K562 (cell line): ENCODE data around the gene CCNYL1. TPM values are rescaled to one million over a fixed set of nuclear protein-coding genes. Genes with fewer than 3 reads are reported as not detected.

Experiments
- ARHGAP35 ChIP-seq: fragments of 450-650 bp; IDR thresholded peaks from 2 replicates; pipeline ENCODE4 v1.6.1; 2018; ENCODE audit not compliant: partially characterized antibody
- CBFA2T3 ChIP-seq: fragments of 450-650 bp; IDR thresholded peaks from 2 replicates; pipeline ENCODE4 v1.6.1; 2017
- CCAR2 ChIP-seq: fragments of 200-400 bp; formaldehyde crosslinking; IDR thresholded peaks from 2 replicates; pipeline ENCODE4 v1.6.1; 2017; ENCODE audit warnings: mild to moderate bottlenecking, low read depth, low read length
- CREBBP ChIP-seq: IDR thresholded peaks from one replicate; pipeline ENCODE4 v1.6.1; 2012; ENCODE audit warnings: low read depth, mild to moderate bottlenecking, control low read depth, inconsistent platforms, low read length
- CREM ChIP-seq: IDR thresholded peaks from 2 replicates; pipeline ENCODE4 v1.6.1; 2014; ENCODE audit warnings: antibody characterized with exemption, low read depth
- DMBX1 ChIP-seq: fragments of 250-450 bp; sonication (Bioruptor Pico); IDR thresholded peaks from 2 replicates; pipeline ENCODE4 v1.8.0; 2022; ENCODE audit warnings: inconsistent platforms, mild to moderate bottlenecking, moderate library complexity, borderline replicate concordance
- FOXA1 ChIP-seq: fragments of 450-650 bp; IDR thresholded peaks from 2 replicates; pipeline ENCODE4 v1.6.1; 2016; ENCODE audit warnings: mild to moderate bottlenecking, borderline replicate concordance
- FOXK2 ChIP-seq, 2 experiments: fragments of 450-650 bp; IDR thresholded peaks in 1 of 2; conservative IDR thresholded peaks in 1 of 2; 2 replicates each; pipeline ENCODE4 v1.6.1; 2016; ENCODE audit warnings: low read depth in 2 of 2, mild to moderate bottlenecking in 1 of 2
- NCOR1 ChIP-seq: fragments of 450-650 bp; IDR thresholded peaks from 2 replicates; pipeline ENCODE4 v1.6.1; 2016; ENCODE audit warnings: mild to moderate bottlenecking, moderate library complexity
- PTTG1 ChIP-seq: fragments of 450-650 bp; IDR thresholded peaks from 2 replicates; pipeline ENCODE4 v1.6.1; 2016; ENCODE audit warnings: low read depth, mild to moderate bottlenecking, missing genetic modification characterization, missing compliant biosample characterization
- TBL1XR1 ChIP-seq, 2 experiments: IDR thresholded peaks; 2 replicates each; pipeline ENCODE4 v1.6.1; 2012; ENCODE audit warnings: improper control_type of control experiment in 2 of 2, low read length in 2 of 2, mild to moderate bottlenecking in 1 of 2
- TRIM24 ChIP-seq, 2 experiments: fragments of 450-650 bp; IDR thresholded peaks; 2 replicates each; pipeline ENCODE4 v1.6.1; 2016
- ZNF143 ChIP-seq: sonication (generic); formaldehyde crosslinking; IDR thresholded peaks from 2 replicates; pipeline ENCODE4 v1.9.0; 2022; ENCODE audit warnings: mild to moderate bottlenecking, missing genetic modification reagents
- ZNF316 ChIP-seq: fragments of 450-650 bp; IDR thresholded peaks from 2 replicates; pipeline ENCODE4 v1.6.1; 2016
- ZNF436 ChIP-seq: fragments of 250-450, 450-650 bp; sonication (Bioruptor Pico); formaldehyde crosslinking; IDR thresholded peaks from 2 replicates; pipeline ENCODE4 v1.7.0; 2020; ENCODE audit warnings: mild to moderate bottlenecking
- ZNF695 ChIP-seq: fragments of 450-650 bp; formaldehyde crosslinking; IDR thresholded peaks from 2 replicates; pipeline ENCODE4 v1.4.0; 2020; ENCODE audit warnings: mild to moderate bottlenecking, moderate library complexity
- ZNF830 ChIP-seq: fragments of 250-450 bp; sonication (Bioruptor Pico); IDR thresholded peaks from 2 replicates; pipeline ENCODE4 v1.5.0; 2021; ENCODE audit warnings: mild to moderate bottlenecking
- polyA plus RNA-seq, 8 experiments: library from polyadenylated mRNA; depleted of rRNA in 4 of 8; stranded (reverse) in 5 of 8; unstranded in 3 of 8; fragments of >200 nt; fragmentation: Nextera tagmentation in 2 of 8; fragmentation: Illumina TruSeq in 1 of 8; extraction: Ambion mirVana in 2 of 8; extraction: Trizol in 1 of 8; gene quantifications; 2 replicates each; pipeline versions ENCODE4 v1.2.1 to v1.2.3, GENCODE V29; 2011 to 2014; ENCODE audit warnings: inconsistent platforms in 1 of 8, missing spikeins in 1 of 8
- total RNA-seq, 7 experiments: library from RNA; depleted of rRNA in 6 of 7; stranded (reverse); fragments of >200 nt in 6 of 7; fragmentation: Illumina TruSeq in 2 of 7; extraction: Trizol in 2 of 7; gene quantifications; 2 replicates each; pipeline versions ENCODE4 v1.2.1 to v1.2.3, GENCODE V29; 2011 to 2021; ENCODE audit warnings: low replicate concordance in 1 of 7
- TF ChIP-seq, protein P1 (sequence below): sonication (generic); formaldehyde crosslinking; IDR thresholded peaks from 2 replicates; pipeline ENCODE4 v1.8.0; 2022; ENCODE audit warnings: mild to moderate bottlenecking, missing genetic modification reagents
- TF ChIP-seq, protein P2 (sequence below): IDR thresholded peaks from 2 replicates; pipeline ENCODE4 v1.6.1; 2014; ENCODE audit warnings: antibody characterized with exemption
- TF ChIP-seq, protein P3 (sequence below): fragments of 450-650 bp; IDR thresholded peaks from one replicate; pipeline ENCODE4 v1.6.1; 2018; ENCODE audit warnings: mild to moderate bottlenecking, moderate library complexity; ENCODE audit not compliant: partially characterized antibody

CCNYL1 gene
- total and polyA plus RNA-seq, 9 of the 15 experiments (the other 6 are each of a cell fraction or from before 2014, with no cell fraction given): 1.9 to 7.5 (median 4.7) TPM

DNA sequence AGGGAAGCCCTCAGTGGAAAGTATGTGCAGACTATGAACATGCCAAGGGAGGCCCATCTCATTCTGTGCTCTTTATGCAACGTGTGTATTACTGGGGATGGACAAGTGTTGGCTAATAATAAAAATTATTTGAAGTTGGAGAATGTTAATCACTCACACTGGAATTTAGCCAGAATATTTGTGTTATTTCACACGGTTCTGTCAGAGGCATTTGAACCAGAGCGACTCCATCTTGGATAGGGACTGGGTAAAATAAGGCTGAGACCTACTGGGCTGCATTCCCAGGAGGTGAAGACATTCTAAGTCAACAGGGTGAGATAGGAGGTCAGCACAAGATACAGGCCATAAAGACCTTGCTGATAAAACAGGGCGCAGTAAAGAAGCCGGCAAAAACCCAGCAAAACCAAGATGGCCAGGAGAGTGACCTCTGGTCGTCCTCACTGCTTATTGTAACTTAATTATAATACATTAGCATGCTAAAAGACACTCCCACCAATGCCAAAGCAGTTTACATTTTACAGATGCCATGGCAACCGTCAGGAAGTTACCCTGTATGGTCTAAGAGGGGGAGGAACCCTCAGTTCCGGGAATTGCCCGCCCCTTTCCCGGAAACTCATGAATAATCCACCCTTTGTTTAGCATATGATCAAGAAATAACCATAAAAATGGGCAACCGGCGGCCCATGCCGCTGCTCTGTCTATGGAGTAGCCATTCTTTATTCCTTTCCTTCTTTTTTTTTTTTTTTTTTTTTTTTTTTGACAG lies 60.8 kb downstream of the CCNYL1 start (continued):
- TF ChIP-seq CREM: no peak
- peak; percentile 91 to 93 for TF ChIP-seq FOXK2 (conservative IDR thresholded peaks at IDR 0.05 in 1 of 2, IDR thresholded peaks at IDR 0.05 in 1 of 2; ENCODE audit: low read depth in 2 of 2)
- TF ChIP-seq, protein P1, sequence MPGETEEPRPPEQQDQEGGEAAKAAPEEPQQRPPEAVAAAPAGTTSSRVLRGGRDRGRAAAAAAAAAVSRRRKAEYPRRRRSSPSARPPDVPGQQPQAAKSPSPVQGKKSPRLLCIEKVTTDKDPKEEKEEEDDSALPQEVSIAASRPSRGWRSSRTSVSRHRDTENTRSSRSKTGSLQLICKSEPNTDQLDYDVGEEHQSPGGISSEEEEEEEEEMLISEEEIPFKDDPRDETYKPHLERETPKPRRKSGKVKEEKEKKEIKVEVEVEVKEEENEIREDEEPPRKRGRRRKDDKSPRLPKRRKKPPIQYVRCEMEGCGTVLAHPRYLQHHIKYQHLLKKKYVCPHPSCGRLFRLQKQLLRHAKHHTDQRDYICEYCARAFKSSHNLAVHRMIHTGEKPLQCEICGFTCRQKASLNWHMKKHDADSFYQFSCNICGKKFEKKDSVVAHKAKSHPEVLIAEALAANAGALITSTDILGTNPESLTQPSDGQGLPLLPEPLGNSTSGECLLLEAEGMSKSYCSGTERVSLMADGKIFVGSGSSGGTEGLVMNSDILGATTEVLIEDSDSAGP (CRISPR knock-in tag): no peak
- peak; percentile 99 for TF ChIP-seq ZNF830
- TF ChIP-seq NCOR1: peak; percentile 27
- TF ChIP-seq, protein P2, sequence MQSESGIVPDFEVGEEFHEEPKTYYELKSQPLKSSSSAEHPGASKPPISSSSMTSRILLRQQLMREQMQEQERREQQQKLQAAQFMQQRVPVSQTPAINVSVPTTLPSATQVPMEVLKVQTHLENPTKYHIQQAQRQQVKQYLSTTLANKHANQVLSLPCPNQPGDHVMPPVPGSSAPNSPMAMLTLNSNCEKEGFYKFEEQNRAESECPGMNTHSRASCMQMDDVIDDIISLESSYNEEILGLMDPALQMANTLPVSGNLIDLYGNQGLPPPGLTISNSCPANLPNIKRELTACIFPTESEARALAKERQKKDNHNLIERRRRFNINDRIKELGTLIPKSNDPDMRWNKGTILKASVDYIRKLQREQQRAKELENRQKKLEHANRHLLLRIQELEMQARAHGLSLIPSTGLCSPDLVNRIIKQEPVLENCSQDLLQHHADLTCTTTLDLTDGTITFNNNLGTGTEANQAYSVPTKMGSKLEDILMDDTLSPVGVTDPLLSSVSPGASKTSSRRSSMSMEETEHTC: no peak
- TF ChIP-seq ZNF143 (CRISPR knock-in tag): no peak
- TF ChIP-seq CCAR2: no peak
- no peak for TF ChIP-seq FOXA1
- no peak for TF ChIP-seq ARHGAP35
- TF ChIP-seq TBL1XR1 (IDR thresholded peaks at IDR 0.05; ENCODE audit: low read length in 2 of 2): no peak; a peak in 1 of 4 replicates
- no peak for TF ChIP-seq CBFA2T3
- TF ChIP-seq PTTG1 (tag): peak; percentile 100
- no peak for TF ChIP-seq TRIM24 (IDR thresholded peaks at IDR 0.05)
- TF ChIP-seq ZNF436 (CRISPR knock-in tag): peak; percentile 40; the same call in 1 of the 2 replicates
- peak; percentile 100 for TF ChIP-seq DMBX1
- no peak for TF ChIP-seq ZNF316
- TF ChIP-seq ZNF695 (CRISPR knock-in tag): peak; percentile 97
- TF ChIP-seq CREBBP: no peak
- TF ChIP-seq, protein P3, sequence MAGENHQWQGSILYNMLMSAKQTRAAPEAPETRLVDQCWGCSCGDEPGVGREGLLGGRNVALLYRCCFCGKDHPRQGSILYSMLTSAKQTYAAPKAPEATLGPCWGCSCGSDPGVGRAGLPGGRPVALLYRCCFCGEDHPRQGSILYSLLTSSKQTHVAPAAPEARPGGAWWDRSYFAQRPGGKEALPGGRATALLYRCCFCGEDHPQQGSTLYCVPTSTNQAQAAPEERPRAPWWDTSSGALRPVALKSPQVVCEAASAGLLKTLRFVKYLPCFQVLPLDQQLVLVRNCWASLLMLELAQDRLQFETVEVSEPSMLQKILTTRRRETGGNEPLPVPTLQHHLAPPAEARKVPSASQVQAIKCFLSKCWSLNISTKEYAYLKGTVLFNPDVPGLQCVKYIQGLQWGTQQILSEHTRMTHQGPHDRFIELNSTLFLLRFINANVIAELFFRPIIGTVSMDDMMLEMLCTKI: no peak
